HG02852 (cell line): Measurements from ENCODE around the gene TRUB2.
"Not testable (repeated sequence)": the region's sequence is repeated elsewhere in the genome, so short reads cannot be mapped to it uniquely, and the experiment has no call there.

ENCODE experiments used
- ATAC-seq: cut with Tn5 transposase; IDR thresholded peaks from one replicate; pipeline ENCODE4 v1.9.1; 2021; ENCODE audit warnings: mild to moderate bottlenecking, moderate library complexity; ENCODE audit not compliant: unreplicated experiment

TRUB2 gene

DNA sequence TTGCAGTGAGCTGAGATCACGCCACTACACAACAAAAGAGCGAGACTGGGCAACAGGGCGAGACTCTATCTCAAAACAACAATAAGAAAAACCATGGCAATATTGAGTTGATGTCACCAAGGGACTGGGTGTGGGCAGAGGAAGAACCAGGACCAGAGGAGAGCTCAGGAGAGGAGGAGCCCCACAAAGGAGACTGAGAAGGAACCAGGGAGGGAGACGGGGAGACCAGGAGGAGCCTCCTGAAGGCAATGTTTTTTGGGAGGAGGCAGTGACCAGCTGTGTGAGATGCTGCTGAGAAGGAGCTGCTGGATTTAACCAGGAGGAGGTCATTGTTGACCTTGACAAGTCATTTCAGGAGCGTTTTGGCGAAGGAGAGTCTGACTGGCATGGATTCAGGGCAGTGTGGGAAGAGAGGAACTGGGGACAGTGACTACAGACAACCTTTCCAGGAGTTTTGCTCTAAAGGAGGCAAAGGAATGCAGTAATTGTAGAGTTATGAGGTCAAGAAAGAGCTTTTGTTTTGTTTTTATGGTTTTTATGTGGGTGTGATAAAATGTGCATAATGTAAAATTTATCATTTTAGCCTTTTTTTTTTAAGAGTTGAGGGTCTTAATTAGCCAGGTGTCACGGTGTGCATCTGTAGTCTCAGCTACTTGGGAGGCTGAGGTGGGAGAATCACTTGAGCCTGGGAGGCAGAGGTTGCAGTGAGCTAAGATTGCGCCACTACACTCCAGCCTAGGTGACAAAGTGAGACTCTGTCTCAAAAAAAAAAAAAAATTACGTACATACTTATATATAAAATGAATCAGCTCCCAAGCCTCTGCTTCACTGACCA, 17.9 kb downstream of the TRUB2 start:
- ATAC-seq: no peak

GRCh38 chr9:128298535-128299482, 23.4 kb downstream of the TRUB2 start:
- no peak for ATAC-seq

- ATAC-seq: no peak
Observed at GRCh38 chr9:128297221-128297773, 24.9 kb downstream of the TRUB2 start.

GRCh38 chr9:128296340-128297220, 25.7 kb downstream of the TRUB2 start:
- no peak for ATAC-seq

- no peak for ATAC-seq
Observed at GRCh38 chr9:128294142-128294541, 28.1 kb downstream of the TRUB2 start.

DNA sequence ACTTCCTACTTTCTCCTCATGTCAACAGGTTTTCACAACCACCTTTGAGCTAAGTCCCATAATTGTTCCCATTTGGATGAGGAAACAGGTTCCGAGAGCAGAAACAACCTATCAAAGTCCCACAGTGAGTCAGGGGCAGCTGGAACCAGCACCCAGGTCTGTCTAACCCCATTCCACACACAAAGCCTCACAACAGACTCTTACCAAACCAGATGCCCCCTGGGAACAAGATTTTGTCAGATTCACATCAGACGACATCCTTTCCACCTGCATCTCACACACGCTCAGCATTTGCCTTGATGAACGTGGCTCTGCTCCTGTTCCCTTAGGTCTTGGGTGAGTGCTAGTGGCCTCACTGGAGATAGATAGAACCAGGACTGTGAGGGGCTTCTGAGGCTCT, 29.2 kb downstream of the TRUB2 start:
- no peak for ATAC-seq

GRCh38 chr9:128292009-128292408, 30.2 kb downstream of the TRUB2 start:
- no peak for ATAC-seq

DNA sequence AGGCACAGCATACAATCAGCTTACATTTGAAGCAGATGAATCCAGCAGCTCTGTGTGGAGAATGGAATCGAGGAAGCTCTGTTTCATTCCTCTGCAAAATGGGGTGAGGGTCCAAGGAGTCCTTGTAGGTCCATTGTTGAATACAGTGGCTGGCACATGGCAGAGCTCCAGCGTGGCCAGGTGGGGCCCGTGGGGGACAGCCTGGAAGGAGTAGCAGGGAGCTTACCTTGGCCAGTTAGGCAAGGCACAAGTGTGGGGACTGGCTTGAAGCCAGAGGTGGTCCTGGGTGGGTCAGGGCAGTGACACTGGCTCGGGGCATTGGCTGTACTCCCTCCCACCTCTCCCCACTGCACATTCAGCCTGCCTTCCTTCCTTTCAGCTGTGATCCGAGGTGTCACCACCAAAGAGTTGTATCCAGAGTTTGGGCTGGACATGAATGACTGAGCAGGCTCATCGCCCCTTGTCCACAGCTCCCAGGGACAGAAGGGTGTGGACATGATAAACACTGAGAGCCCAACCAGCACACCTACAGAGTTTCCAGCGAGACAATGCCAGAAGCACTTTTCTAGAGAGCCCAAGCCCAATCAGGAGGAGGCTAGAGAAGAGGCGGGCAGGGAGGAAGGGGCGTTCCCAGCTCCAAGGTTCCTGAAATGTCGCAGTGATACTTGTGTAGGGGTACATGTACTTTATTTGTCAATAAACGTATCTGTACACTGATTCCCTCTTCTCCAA, 33.8 kb downstream of the TRUB2 start:
- ATAC-seq: no peak

- no peak for ATAC-seq
Observed at GRCh38 chr9:128286440-128286839, 35.8 kb downstream of the TRUB2 start.

GRCh38 chr9:128285033-128285784, 37.0 kb downstream of the TRUB2 start:
- ATAC-seq: no peak

GRCh38 chr9:128282500-128282899, 39.7 kb downstream of the TRUB2 start:
- no peak for ATAC-seq

- no peak for ATAC-seq
Observed at GRCh38 chr9:128280084-128280622, 42.1 kb downstream of the TRUB2 start.

DNA sequence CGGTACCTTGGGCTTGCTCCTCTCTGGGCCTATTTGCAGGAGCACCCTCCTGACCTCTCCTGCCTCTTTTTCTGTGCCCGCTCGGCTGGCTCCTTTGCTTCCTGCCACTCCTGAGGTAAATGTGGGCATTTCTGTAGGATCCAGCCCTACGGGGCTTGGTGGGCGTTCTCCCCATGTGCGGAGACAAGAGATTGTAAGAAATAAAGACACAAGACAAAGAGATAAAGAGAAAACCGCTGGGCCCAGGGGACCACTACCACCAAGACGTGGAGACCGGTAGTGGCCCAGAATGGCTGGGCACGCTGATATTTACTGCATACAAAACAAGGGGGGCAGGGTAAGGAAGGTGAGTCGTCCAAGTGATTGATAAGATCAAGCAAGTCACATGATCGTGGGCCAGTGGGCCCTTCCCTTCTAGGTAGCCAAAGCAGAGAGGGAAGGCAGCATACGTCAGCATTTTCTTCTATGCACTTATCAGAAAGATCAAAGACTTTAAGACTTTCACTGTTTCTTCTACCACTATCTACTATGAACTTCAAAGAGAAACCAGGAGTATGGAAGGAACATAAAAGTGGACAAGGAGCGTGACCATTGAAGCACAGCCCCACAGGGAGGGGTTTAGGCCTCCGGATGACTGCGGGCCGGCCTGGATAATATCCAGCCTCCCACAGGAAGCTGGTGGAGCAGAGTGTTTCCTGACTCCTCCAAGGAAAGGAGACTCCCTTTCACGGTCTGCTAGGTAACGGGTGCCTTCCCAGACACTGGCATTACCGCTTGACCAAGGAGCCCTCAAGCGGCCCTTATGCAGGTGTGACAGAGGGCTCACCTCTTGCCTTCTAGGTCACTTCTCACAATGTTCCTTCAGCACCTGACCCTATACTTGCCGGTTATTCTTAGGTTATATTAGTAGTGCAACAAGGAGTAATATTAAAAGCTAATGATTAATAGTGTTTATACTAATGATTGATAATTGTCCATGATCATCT, 42.9 kb downstream of the TRUB2 start:
- ATAC-seq: not testable (repeated sequence)

DNA sequence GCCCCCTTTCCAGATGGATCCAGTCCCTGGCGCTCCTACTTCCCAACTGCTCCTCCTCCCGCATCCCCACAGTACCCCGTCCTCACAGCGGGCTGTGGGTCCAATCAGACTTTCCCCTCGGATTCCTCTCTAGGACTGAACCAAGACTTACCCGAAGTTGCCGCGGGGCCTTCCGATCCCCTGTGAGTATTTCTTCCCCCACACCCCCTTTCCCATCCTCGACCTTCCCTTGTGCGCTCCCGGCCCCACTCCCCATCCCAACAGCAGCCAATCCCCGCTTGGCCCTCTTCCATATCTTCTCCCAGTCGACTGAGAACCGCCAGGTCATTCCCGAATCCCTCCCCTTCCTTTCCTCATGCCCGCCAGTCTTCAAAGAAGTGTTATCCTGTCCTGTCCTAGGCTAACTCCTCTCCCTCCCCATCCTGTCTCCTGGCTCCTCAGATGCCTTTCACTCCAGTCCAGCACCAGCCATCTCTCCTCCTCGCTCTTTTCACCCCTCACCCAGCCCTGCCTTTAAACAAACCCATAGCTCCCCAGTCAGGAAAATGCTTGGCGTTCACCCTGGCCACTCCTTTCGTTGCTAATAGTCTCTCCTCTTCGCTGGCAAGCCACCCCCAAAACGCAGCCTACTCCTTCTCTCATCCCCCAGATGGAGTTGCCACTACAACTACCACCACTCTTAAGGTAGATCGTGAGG, 45.5 kb downstream of the TRUB2 start:
- ATAC-seq: no peak

DNA sequence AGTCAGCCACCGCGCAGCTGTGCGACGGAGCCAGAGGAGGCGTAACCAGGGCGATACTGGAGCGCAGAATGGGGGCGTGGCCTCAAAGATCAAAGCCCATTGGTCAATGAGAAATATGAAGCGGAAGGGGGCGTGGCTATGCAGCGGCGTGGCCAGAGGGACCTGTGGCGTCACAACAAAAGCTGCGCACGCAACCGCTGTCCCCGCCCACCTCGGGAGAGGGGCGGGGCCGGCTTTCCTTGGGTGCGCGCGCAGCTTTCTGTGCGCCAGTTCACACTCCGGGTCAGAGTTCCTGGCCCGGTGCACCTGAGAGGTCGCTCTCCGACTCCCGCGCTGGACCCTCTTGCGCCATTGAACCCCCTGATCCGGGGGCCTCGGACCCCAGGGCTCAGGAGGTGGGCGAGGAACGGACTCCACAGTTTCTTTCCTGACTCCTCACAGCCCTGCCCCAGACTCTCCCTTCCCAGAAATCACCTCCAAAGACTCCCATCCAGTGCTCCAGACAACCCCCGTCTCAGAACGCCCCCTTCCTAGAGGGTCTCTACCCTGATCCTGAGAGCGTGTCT, 46.2 kb downstream of the TRUB2 start, which contains the start of gene SWI5:
Gene SWI5 (plus strand): TSS at position 269 of the 566 bp plus-strand sequence.
- peak; percentile 94 for ATAC-seq

- peak; percentile 51 for ATAC-seq
Observed at GRCh38 chr9:128275198-128276007, 46.8 kb downstream of the TRUB2 start, which contains the start of gene GOLGA2. Gene GOLGA2, minus strand, starts transcription at chr9:128276007. Its CDS starts 31 bp downstream, at chr9:128275976.
